Colon (tissue), 2 donors: ENCODE results near the gene SYNGAP1.
"Not testable (repeated sequence)": the region's sequence is repeated elsewhere in the genome, so short reads cannot be mapped to it uniquely, and the experiment has no call there.

Experiments
- FAIRE-seq: peaks from 2 replicates; lab custom pipeline; 2012; peaks lifted over from hg19 to GRCh38; lab: Jason Lieb, UNC
- donor health status: control.
- donor health status: control.

Gene SYNGAP1

GRCh38 chr6:33419580-33420490 is at the start of gene SYNGAP1:
Gene SYNGAP1, plus strand, starts transcription at chr6:33420065. Its CDS starts 200 bp downstream, at chr6:33420265.
- FAIRE-seq, result no peak

- not testable (repeated sequence) for FAIRE-seq
Observed at GRCh38 chr6:33371901-33372300, 48.0 kb upstream of the SYNGAP1 start.

GRCh38 chr6:33372526-33373123 is 47.2 kb upstream of the SYNGAP1 start:
- no peak for FAIRE-seq

- no peak for FAIRE-seq
Observed at GRCh38 chr6:33373960-33374910, 45.6 kb upstream of the SYNGAP1 start.

GRCh38 chr6:33375143-33375671 is 44.7 kb upstream of the SYNGAP1 start:
- FAIRE-seq, result no peak

- FAIRE-seq, result no peak
Observed at GRCh38 chr6:33377171-33377570, 42.7 kb upstream of the SYNGAP1 start.

- not testable (repeated sequence) for FAIRE-seq
Observed at GRCh38 chr6:33379184-33379583, 40.7 kb upstream of the SYNGAP1 start.

- no peak for FAIRE-seq
Observed at GRCh38 chr6:33380272-33380981, 39.4 kb upstream of the SYNGAP1 start.

GRCh38 chr6:33383427-33384185 is 36.3 kb upstream of the SYNGAP1 start:
- no peak for FAIRE-seq

- FAIRE-seq, result no peak
Observed at GRCh38 chr6:33384581-33385020, 35.3 kb upstream of the SYNGAP1 start.

GRCh38 chr6:33390173-33390572 is 29.7 kb upstream of the SYNGAP1 start:
- FAIRE-seq, result no peak

GRCh38 chr6:33390767-33391277 is 29.0 kb upstream of the SYNGAP1 start:
- no peak for FAIRE-seq

GRCh38 chr6:33391278-33391921 is 28.5 kb upstream of the SYNGAP1 start, which contains the start of gene KIFC1:
Gene KIFC1, plus strand, starts transcription at chr6:33391823. Its CDS starts 163 bp downstream, at chr6:33391986.
- FAIRE-seq, result peak; percentile 69

GRCh38 chr6:33391922-33392594 is 27.8 kb upstream of the SYNGAP1 start:
- FAIRE-seq, result no peak

- FAIRE-seq, result no peak
Observed at GRCh38 chr6:33392595-33392948, 27.3 kb upstream of the SYNGAP1 start.

- FAIRE-seq, result no peak
Observed at GRCh38 chr6:33392979-33393378, 26.9 kb upstream of the SYNGAP1 start.

GRCh38 chr6:33397541-33397940 is 22.3 kb upstream of the SYNGAP1 start:
- no peak for FAIRE-seq

- not testable (repeated sequence) for FAIRE-seq
Observed at GRCh38 chr6:33398601-33399000, 21.3 kb upstream of the SYNGAP1 start.

GRCh38 chr6:33399881-33400280 is 20.0 kb upstream of the SYNGAP1 start:
- not testable (repeated sequence) for FAIRE-seq
